Omental fat pad (tissue), 4 donors: ENCODE data around the gene SH2D4B. TPM values are rescaled to one million over a fixed set of nuclear protein-coding genes. Genes with fewer than 3 reads are reported as not detected.

Experiments used
- ATAC-seq: fragments of 150-250 bp; one replicate; pipeline ENCODE4 v1.9.1; 2016; ENCODE audit warnings: mild to moderate bottlenecking, moderate library complexity; ENCODE audit not compliant: low FRiP score
- DNase-seq: peaks from one replicate; pipeline ENCODE4 v3.0.0-alpha.2; 2019; ENCODE audit warnings: low spot score
- total RNA-seq, 4 donors: library from RNA; depleted of rRNA; stranded (reverse); fragments of >200 nt; gene quantifications; one replicate each; pipeline ENCODE4 v1.1.0, GENCODE V29; 2016
- TF ChIP-seq, protein P1 (sequence below), 3 donors: fragments of 450-650 bp; IDR thresholded peaks; one replicate each; pipeline ENCODE4 v1.5.1; 2016 to 2017; ENCODE audit warnings: antibody characterized with exemption in 3 of 3, mild to moderate bottlenecking in 3 of 3, moderate library complexity in 2 of 3

The SH2D4B gene
- total RNA-seq, 4 donors from 2014 or later = 0.13 TPM; not detected in 3

DNA sequence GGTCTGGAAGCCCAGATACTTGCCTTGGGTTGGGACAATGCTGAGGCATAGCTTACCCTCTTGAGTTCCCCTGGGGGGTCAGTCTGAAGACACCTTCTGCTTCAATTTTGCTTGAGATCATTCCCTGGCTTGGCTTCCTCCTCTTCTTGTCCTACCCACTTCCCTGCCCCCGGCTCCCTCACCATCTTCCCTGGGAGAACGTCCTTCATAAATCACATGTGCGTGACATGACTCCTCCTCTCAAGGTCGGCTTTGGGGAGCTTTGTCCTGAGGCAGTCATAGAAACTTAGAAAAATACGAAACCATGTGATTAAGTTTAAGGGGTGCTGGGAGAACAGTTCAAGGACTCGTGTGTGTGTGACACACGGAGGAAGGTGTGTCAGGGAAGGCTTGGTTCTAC, 122.6 kb downstream of the SH2D4B start:
- TF ChIP-seq, protein P1, sequence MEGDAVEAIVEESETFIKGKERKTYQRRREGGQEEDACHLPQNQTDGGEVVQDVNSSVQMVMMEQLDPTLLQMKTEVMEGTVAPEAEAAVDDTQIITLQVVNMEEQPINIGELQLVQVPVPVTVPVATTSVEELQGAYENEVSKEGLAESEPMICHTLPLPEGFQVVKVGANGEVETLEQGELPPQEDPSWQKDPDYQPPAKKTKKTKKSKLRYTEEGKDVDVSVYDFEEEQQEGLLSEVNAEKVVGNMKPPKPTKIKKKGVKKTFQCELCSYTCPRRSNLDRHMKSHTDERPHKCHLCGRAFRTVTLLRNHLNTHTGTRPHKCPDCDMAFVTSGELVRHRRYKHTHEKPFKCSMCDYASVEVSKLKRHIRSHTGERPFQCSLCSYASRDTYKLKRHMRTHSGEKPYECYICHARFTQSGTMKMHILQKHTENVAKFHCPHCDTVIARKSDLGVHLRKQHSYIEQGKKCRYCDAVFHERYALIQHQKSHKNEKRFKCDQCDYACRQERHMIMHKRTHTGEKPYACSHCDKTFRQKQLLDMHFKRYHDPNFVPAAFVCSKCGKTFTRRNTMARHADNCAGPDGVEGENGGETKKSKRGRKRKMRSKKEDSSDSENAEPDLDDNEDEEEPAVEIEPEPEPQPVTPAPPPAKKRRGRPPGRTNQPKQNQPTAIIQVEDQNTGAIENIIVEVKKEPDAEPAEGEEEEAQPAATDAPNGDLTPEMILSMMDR (IDR thresholded peaks at IDR 0.05) = no peak
- ATAC-seq (no peak), DNase-seq (no peak)

GRCh38 chr10:80660736-80661135, 123.0 kb downstream of the SH2D4B start:
- TF ChIP-seq, protein P1 (IDR thresholded peaks at IDR 0.05) = no peak
- DNase-seq (no peak), ATAC-seq (no peak)

GRCh38 chr10:80661526-80661925, 123.8 kb downstream of the SH2D4B start:
- no peak for ATAC-seq
- TF ChIP-seq, protein P1 (IDR thresholded peaks at IDR 0.05) = no peak
- no peak for DNase-seq

- TF ChIP-seq, protein P1 (IDR thresholded peaks at IDR 0.05) = peak in 2 of 3 donors; percentile 62 to 82
- DNase-seq (peak; percentile 87), ATAC-seq (peak; percentile 76)
Observed at GRCh38 chr10:80662429-80663261, 124.9 kb downstream of the SH2D4B start.

- TF ChIP-seq, protein P1 (IDR thresholded peaks at IDR 0.05) = no peak
- DNase-seq = peak; percentile 80
- no peak for ATAC-seq
Observed at GRCh38 chr10:80664071-80664680, 126.5 kb downstream of the SH2D4B start.

DNA sequence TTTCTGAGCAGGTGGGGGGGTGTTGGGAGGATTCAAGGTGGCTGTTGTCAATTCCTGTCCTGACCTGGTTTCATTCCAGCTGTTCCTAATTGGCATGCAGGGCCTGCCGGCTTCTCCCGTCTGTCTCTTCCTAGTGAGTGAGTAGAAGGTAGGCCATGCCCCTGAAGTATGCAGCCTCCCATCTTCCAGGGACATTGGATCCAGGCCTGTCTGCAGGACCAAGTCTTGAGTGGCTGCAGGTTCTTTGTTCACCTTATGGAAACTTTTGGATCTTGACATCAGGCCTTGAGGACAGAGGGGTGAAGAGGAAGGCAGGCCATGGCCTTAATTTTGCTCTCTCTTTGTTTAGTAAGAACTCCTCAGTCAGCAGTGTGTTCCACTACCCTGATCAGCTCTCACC, 131.8 kb downstream of the SH2D4B start:
- ATAC-seq = no peak
- DNase-seq = no peak
- TF ChIP-seq, protein P1 (IDR thresholded peaks at IDR 0.05) = no peak
